ENCODE measurements around the gene CDH1. TPM values are rescaled to one million over a fixed set of nuclear protein-coding genes. Genes with fewer than 3 reads are reported as not detected.

CDH1 gene
- total RNA-seq, 1 experiment from 2014 or later, result 65.8 TPM

DNA sequence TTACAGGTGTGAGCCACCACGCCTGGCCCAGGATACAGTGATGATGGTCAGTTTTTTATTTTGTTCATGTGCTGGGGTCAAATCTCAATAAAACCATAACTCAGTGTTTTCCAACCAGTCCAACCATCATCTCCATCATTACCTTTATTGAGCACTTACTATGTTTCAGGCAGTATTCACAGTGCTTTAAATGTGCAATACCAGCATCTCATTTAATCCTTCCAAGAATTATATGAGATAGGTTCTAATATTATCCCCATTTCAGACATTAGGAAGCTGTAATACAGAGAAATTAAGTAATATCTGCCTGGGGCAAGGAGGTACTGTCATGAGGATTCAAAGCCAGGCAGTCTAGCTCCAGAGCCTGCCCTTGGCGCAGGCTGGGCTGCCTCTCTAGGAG lies 69.3 kb downstream of the CDH1 start:
- CTCF ChIA-PET, result interaction anchor here (0.5 kb wide), 1 partner anchor 89 kb away, joined by 3 read pairs; no protein-coding TSS in a partner anchor
- Histone ChIP-seq H3K27ac (ENCODE audit: low read length) (no peak overlapping the region), H3K4me1 (ENCODE audit: control insufficient read depth, insufficient read depth, low read length) (no peaks in the 10 kb centered on the region), H3K4me3 (ENCODE audit: low read depth in 2 of 2, low read length in 2 of 2) (no peak overlapping the region), H3K27me3 (ENCODE audit: control insufficient read depth, insufficient read depth, low read length) (no peaks in the 10 kb centered on the region), H3K36me3 (ENCODE audit: control insufficient read depth, insufficient read depth, low read length) (no peaks in the 10 kb centered on the region), H3K9me3 (ENCODE audit: control insufficient read depth, insufficient read depth, low read depth, low read length) (no peaks in the 10 kb centered on the region)
- in situ Hi-C loops (cut with HindIII; ENCODE audit: low pct_unique_long_range_greater_than_20kb, low sequenced_read_pairs), result no loop called here
- TF ChIP-seq, protein P1, sequence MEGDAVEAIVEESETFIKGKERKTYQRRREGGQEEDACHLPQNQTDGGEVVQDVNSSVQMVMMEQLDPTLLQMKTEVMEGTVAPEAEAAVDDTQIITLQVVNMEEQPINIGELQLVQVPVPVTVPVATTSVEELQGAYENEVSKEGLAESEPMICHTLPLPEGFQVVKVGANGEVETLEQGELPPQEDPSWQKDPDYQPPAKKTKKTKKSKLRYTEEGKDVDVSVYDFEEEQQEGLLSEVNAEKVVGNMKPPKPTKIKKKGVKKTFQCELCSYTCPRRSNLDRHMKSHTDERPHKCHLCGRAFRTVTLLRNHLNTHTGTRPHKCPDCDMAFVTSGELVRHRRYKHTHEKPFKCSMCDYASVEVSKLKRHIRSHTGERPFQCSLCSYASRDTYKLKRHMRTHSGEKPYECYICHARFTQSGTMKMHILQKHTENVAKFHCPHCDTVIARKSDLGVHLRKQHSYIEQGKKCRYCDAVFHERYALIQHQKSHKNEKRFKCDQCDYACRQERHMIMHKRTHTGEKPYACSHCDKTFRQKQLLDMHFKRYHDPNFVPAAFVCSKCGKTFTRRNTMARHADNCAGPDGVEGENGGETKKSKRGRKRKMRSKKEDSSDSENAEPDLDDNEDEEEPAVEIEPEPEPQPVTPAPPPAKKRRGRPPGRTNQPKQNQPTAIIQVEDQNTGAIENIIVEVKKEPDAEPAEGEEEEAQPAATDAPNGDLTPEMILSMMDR (IDR thresholded peaks at IDR 0.05), result no peak
- TF ChIP-seq, protein P2, sequence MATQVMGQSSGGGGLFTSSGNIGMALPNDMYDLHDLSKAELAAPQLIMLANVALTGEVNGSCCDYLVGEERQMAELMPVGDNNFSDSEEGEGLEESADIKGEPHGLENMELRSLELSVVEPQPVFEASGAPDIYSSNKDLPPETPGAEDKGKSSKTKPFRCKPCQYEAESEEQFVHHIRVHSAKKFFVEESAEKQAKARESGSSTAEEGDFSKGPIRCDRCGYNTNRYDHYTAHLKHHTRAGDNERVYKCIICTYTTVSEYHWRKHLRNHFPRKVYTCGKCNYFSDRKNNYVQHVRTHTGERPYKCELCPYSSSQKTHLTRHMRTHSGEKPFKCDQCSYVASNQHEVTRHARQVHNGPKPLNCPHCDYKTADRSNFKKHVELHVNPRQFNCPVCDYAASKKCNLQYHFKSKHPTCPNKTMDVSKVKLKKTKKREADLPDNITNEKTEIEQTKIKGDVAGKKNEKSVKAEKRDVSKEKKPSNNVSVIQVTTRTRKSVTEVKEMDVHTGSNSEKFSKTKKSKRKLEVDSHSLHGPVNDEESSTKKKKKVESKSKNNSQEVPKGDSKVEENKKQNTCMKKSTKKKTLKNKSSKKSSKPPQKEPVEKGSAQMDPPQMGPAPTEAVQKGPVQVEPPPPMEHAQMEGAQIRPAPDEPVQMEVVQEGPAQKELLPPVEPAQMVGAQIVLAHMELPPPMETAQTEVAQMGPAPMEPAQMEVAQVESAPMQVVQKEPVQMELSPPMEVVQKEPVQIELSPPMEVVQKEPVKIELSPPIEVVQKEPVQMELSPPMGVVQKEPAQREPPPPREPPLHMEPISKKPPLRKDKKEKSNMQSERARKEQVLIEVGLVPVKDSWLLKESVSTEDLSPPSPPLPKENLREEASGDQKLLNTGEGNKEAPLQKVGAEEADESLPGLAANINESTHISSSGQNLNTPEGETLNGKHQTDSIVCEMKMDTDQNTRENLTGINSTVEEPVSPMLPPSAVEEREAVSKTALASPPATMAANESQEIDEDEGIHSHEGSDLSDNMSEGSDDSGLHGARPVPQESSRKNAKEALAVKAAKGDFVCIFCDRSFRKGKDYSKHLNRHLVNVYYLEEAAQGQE (IDR thresholded peaks at IDR 0.05; ENCODE audit: insufficient read depth in 1 of 2, low read depth in 2 of 2, low read length in 1 of 2), result no peak
- no peak for TF ChIP-seq SIN3A (IDR thresholded peaks at IDR 0.05; ENCODE audit: borderline replicate concordance, insufficient read depth, low read depth, low read length)
- TF ChIP-seq POLR2AphosphoS5 (IDR thresholded peaks at IDR 0.05; ENCODE audit: low read depth, low read length), result no peak
- no peak for TF ChIP-seq TCF7L2 (IDR thresholded peaks at IDR 0.05; ENCODE audit: low read depth, low read length)
- BruUV-seq (replicated peaks), result no TSS peak
- intact Hi-C loops (cut with micrococcal nuclease; ENCODE audit: unreplicated experiment), result loop anchor here (10.0 kb wide), 1 partner anchor 212 kb away; no protein-coding TSS in a partner anchor
- DNase-seq (ENCODE audit: low read depth, low spot score), result no peak
- ATAC-seq, result no peak
- POLR2A ChIA-PET, result no interaction called here

GRCh38 chr16:68806981-68807380 lies 69.9 kb downstream of the CDH1 start:
- DNase-seq (ENCODE audit: low read depth, low spot score), result no peak
- CTCF ChIA-PET, result no interaction called here
- no TSS peak for BruUV-seq (replicated peaks)
- TF ChIP-seq TCF7L2 (IDR thresholded peaks at IDR 0.05; ENCODE audit: low read depth, low read length) (no peak), SIN3A (IDR thresholded peaks at IDR 0.05; ENCODE audit: borderline replicate concordance, insufficient read depth, low read depth, low read length) (no peak), POLR2AphosphoS5 (IDR thresholded peaks at IDR 0.05; ENCODE audit: low read depth, low read length) (no peak)
- TF ChIP-seq, protein P2 (IDR thresholded peaks at IDR 0.05; ENCODE audit: insufficient read depth in 1 of 2, low read depth in 2 of 2, low read length in 1 of 2), result no peak
- TF ChIP-seq, protein P1 (IDR thresholded peaks at IDR 0.05), result no peak
- Histone ChIP-seq H3K27me3 (ENCODE audit: control insufficient read depth, insufficient read depth, low read length) (no peaks in the 10 kb centered on the region), H3K9me3 (ENCODE audit: control insufficient read depth, insufficient read depth, low read depth, low read length) (no peaks in the 10 kb centered on the region), H3K4me3 (ENCODE audit: low read depth in 2 of 2, low read length in 2 of 2) (no peak overlapping the region), H3K36me3 (ENCODE audit: control insufficient read depth, insufficient read depth, low read length) (no peaks in the 10 kb centered on the region), H3K27ac (ENCODE audit: low read length) (no peak overlapping the region), H3K4me1 (ENCODE audit: control insufficient read depth, insufficient read depth, low read length) (no peaks in the 10 kb centered on the region)
- intact Hi-C loops (cut with micrococcal nuclease; ENCODE audit: unreplicated experiment) (loop anchor here (10.0 kb wide), 1 partner anchor 212 kb away; no protein-coding TSS in a partner anchor), in situ Hi-C loops (cut with HindIII; ENCODE audit: low pct_unique_long_range_greater_than_20kb, low sequenced_read_pairs) (no loop called here)
- ATAC-seq, result no peak
- POLR2A ChIA-PET, result no interaction called here

Measured in Panc1 (cell line).